HG03175 (cell line): ENCODE results near the gene GPNMB.
"Not testable (repeated sequence)": the region's sequence is repeated elsewhere in the genome, so short reads cannot be mapped to it uniquely, and the experiment has no call there.

Source experiments
- ATAC-seq: cut with Tn5 transposase; IDR thresholded peaks from one replicate; pipeline ENCODE4 v1.9.1; 2021; ENCODE audit warnings: mild to moderate bottlenecking, moderate library complexity; ENCODE audit not compliant: unreplicated experiment

GPNMB gene

GRCh38 chr7:23246555-23246954 lies at the start of gene GPNMB:
Gene GPNMB (plus strand): TSS chr7:23246775. CDS start chr7:23246858, 83 bp downstream.
- no peak for ATAC-seq

- ATAC-seq, result not testable (repeated sequence)
Observed at GRCh38 chr7:23197745-23198144, 48.8 kb upstream of the GPNMB start.

- no peak for ATAC-seq
Observed at GRCh38 chr7:23200331-23200730, 46.2 kb upstream of the GPNMB start.

GRCh38 chr7:23204241-23204640 lies 42.3 kb upstream of the GPNMB start:
- no peak for ATAC-seq

GRCh38 chr7:23205577-23205908 lies 41.0 kb upstream of the GPNMB start:
- ATAC-seq, result no peak

- no peak for ATAC-seq
Observed at GRCh38 chr7:23205909-23206767, 40.4 kb upstream of the GPNMB start.

GRCh38 chr7:23207021-23207420 lies 39.6 kb upstream of the GPNMB start:
- no peak for ATAC-seq

GRCh38 chr7:23207884-23208283 lies 38.7 kb upstream of the GPNMB start:
- no peak for ATAC-seq

- no peak for ATAC-seq
Observed at GRCh38 chr7:23208316-23208715, 38.3 kb upstream of the GPNMB start.

- ATAC-seq, result no peak
Observed at GRCh38 chr7:23210506-23210905, 36.1 kb upstream of the GPNMB start.

- no peak for ATAC-seq
Observed at GRCh38 chr7:23211589-23211988, 35.0 kb upstream of the GPNMB start.

- ATAC-seq, result no peak
Observed at GRCh38 chr7:23212395-23212794, 34.2 kb upstream of the GPNMB start.

- no peak for ATAC-seq
Observed at GRCh38 chr7:23212841-23213240, 33.7 kb upstream of the GPNMB start.

- no peak for ATAC-seq
Observed at GRCh38 chr7:23213755-23214154, 32.8 kb upstream of the GPNMB start.

- ATAC-seq, result no peak
Observed at GRCh38 chr7:23214423-23214822, 32.2 kb upstream of the GPNMB start.

GRCh38 chr7:23214938-23215337 lies 31.6 kb upstream of the GPNMB start:
- no peak for ATAC-seq

- ATAC-seq, result no peak
Observed at GRCh38 chr7:23216021-23216420, 30.6 kb upstream of the GPNMB start.

- no peak for ATAC-seq
Observed at GRCh38 chr7:23218196-23218595, 28.4 kb upstream of the GPNMB start.

- no peak for ATAC-seq
Observed at GRCh38 chr7:23220690-23221305, 25.8 kb upstream of the GPNMB start.

GRCh38 chr7:23222439-23223030 lies 24.0 kb upstream of the GPNMB start:
- no peak for ATAC-seq

GRCh38 chr7:23224364-23224763 lies 22.2 kb upstream of the GPNMB start:
- not testable (repeated sequence) for ATAC-seq

GRCh38 chr7:23226844-23227450 lies 19.6 kb upstream of the GPNMB start:
- ATAC-seq, result no peak
